Osteoblast (primary cell): ENCODE data around the gene SORCS2. TPM values are rescaled to one million over a fixed set of nuclear protein-coding genes. Genes with fewer than 3 reads are reported as not detected.

Source experiments
- DNase-seq: peaks from one replicate; pipeline ENCODE4 v3.0.0; 2011; ENCODE audit warnings: low spot score, mixed read lengths; ENCODE audit not compliant: insufficient read length; ENCODE audit errors: missing footprints
- H2AFZ ChIP-seq: 2 replicates; pipeline ENCODE4 v1.6.0; 2011; ENCODE audit warnings: mild to moderate bottlenecking, low read length
- H3K27ac ChIP-seq: 2 replicates; pipeline ENCODE4 v1.5.1; 2011; ENCODE audit warnings: mild to moderate bottlenecking, low read depth, low read length, moderate library complexity
- H3K27me3 ChIP-seq: 2 replicates; pipeline ENCODE4 v1.6.0; 2012; ENCODE audit warnings: mild to moderate bottlenecking, control low read depth, inconsistent platforms, low read length, moderate library complexity; ENCODE audit not compliant: insufficient read depth
- H3K36me3 ChIP-seq: 2 replicates; pipeline ENCODE4 v1.5.1; 2011; ENCODE audit warnings: mild to moderate bottlenecking, low read length, control low read depth, moderate library complexity; ENCODE audit not compliant: insufficient read depth
- H3K4me1 ChIP-seq: 2 replicates; pipeline ENCODE4 v1.5.1; 2011; ENCODE audit warnings: mild to moderate bottlenecking, low read length, control low read depth, moderate library complexity; ENCODE audit not compliant: insufficient read depth
- H3K4me2 ChIP-seq: 2 replicates; pipeline ENCODE4 v1.6.0; 2011; ENCODE audit warnings: mild to moderate bottlenecking, low read length; ENCODE audit not compliant: insufficient read depth
- H3K4me3 ChIP-seq: fragments of 200-600 bp; sonication (generic); 3 replicates; pipeline ENCODE4 v1.5.1; 2012; ENCODE audit warnings: mild to moderate bottlenecking, low read length, inconsistent platforms; ENCODE audit not compliant: insufficient read depth
- H3K79me2 ChIP-seq: 2 replicates; pipeline ENCODE4 v1.6.0; 2012; ENCODE audit warnings: mild to moderate bottlenecking, low read length, control low read depth, inconsistent platforms; ENCODE audit not compliant: insufficient read depth
- H3K9me3 ChIP-seq: 2 replicates; pipeline ENCODE4 v1.5.1; 2011; ENCODE audit warnings: low read depth, low read length, control low read depth
- H4K20me1 ChIP-seq: 2 replicates; pipeline ENCODE4 v1.6.0; 2012; ENCODE audit warnings: mild to moderate bottlenecking, low read length, control low read depth; ENCODE audit not compliant: insufficient read depth
- CTCF ChIP-seq: IDR thresholded peaks from 2 replicates; pipeline ENCODE4 v1.5.1; 2011; ENCODE audit warnings: mild to moderate bottlenecking, low read depth, low read length, moderate library complexity; ENCODE audit errors: extremely low read depth
- total RNA-seq: library from RNA; depleted of rRNA; stranded (reverse); fragments of >200 nt; gene quantifications from 2 replicates; pipeline ENCODE4 v1.2.3, GENCODE V29; 2012

The SORCS2 gene
- total RNA-seq, 1 donor: 9.0 TPM

GRCh38 chr4:7514281-7514680 lies 321.9 kb downstream of the SORCS2 start:
- H3K4me2 ChIP-seq: no peak overlapping the region
- no peak overlapping the region for H3K27ac ChIP-seq

GRCh38 chr4:7514789-7515188 lies 322.5 kb downstream of the SORCS2 start:
- Histone ChIP-seq H3K27me3 (peaks cover 37% of the 10 kb centered on the region), H3K4me3 (no peak overlapping the region), H3K4me2 (no peak overlapping the region), H2AFZ (no peak overlapping the region), H3K36me3 (no peaks in the 10 kb centered on the region), H3K27ac (no peak overlapping the region), H4K20me1 (no peaks in the 10 kb centered on the region), H3K79me2 (no peaks in the 10 kb centered on the region), H3K4me1 (peaks cover 7% of the 10 kb centered on the region), H3K9me3 (no peaks in the 10 kb centered on the region)
- DNase-seq: no peak
- no peak for TF ChIP-seq CTCF

More at GRCh38 chr4:7514281-7514680, 321.9 kb downstream of the SORCS2 start:
- DNase-seq: no peak
- H3K79me2 ChIP-seq: no peaks in the 10 kb centered on the region
- H3K4me1 ChIP-seq: peaks cover 7% of the 10 kb centered on the region
- H2AFZ ChIP-seq: no peak overlapping the region
- H3K9me3 ChIP-seq: no peaks in the 10 kb centered on the region
- peaks cover 31% of the 10 kb centered on the region for H3K27me3 ChIP-seq
- no peak for TF ChIP-seq CTCF
- no peaks in the 10 kb centered on the region for H4K20me1 ChIP-seq
- no peaks in the 10 kb centered on the region for H3K36me3 ChIP-seq
- no peak overlapping the region for H3K4me3 ChIP-seq

GRCh38 chr4:7515390-7515902 lies 323.1 kb downstream of the SORCS2 start:
- Histone ChIP-seq H3K27ac (no peak overlapping the region), H3K9me3 (no peaks in the 10 kb centered on the region), H4K20me1 (no peaks in the 10 kb centered on the region), H3K27me3 (peaks cover 40% of the 10 kb centered on the region), H3K4me3 (no peak overlapping the region), H3K36me3 (no peaks in the 10 kb centered on the region), H3K4me2 (no peak overlapping the region), H3K79me2 (no peaks in the 10 kb centered on the region), H2AFZ (no peak overlapping the region), H3K4me1 (peaks cover 7% of the 10 kb centered on the region)
- no peak for TF ChIP-seq CTCF
- no peak for DNase-seq

DNA sequence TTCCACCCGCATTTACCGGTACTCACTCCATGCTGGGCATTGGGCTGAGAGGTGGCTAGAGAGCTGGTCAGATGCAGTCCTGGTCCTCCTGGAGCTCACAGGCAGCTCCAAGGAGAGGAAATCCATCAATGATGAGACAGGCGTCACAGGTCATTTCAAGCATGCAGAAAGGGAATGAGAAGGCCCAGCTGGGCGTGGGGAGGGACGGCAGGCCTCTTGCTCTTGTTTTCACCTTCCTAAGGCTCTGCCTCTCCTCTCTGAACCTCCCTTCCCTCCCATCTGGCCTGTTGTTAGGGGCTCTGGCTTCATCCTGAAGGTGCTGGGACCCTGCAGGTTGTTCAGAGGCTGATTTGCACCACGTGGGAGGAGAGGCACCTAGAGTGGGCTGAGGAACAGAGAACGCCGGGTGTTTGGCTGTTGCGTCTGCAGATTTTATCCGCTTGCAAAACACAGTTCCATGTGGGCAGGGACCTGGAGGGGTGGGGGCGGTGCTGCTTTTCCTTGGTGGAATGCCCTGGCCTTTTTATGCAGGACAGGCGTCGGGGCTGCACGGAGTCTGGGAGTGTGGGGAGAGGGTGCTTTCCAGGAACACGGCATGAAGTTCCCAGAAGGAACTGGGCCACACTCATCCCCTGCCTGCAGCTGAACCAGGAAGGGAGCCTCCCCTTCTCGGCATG lies 323.9 kb downstream of the SORCS2 start:
- Histone ChIP-seq H2AFZ (no peak overlapping the region), H4K20me1 (no peaks in the 10 kb centered on the region), H3K79me2 (no peaks in the 10 kb centered on the region), H3K4me1 (peaks cover 7% of the 10 kb centered on the region), H3K9me3 (no peaks in the 10 kb centered on the region), H3K27me3 (peaks cover 41% of the 10 kb centered on the region), H3K27ac (no peak overlapping the region), H3K4me3 (no peak overlapping the region), H3K4me2 (no peak overlapping the region), H3K36me3 (no peaks in the 10 kb centered on the region)
- no peak for TF ChIP-seq CTCF
- DNase-seq: no peak
